GM12892 (cell line): ENCODE results near the gene RABEP2.

ENCODE experiments used
- POLR2A ChIP-seq: IDR thresholded peaks from 2 replicates; pipeline ENCODE4 v1.6.1; 2011; ENCODE audit warnings: low read depth, low read length, control low read depth
- POLR2AphosphoS5 ChIP-seq: IDR thresholded peaks from 2 replicates; pipeline ENCODE4 v1.6.1; 2011; ENCODE audit warnings: low read depth, low read length, control low read depth

GRCh38 chr16:28932339-28933141 lies 7.5 kb upstream of the RABEP2 start:
- TF ChIP-seq POLR2AphosphoS5, result no peak
- TF ChIP-seq POLR2A, result peak; percentile 25; the same call in 1 of the 2 replicates
